Measurements from ENCODE around the gene DCHS1.

The DCHS1 gene

GRCh38 chr11:6611092-6611962, 44.3 kb downstream of the DCHS1 start:
- DNase-seq (ENCODE audit: low spot score), result peak; percentile 21

GRCh38 chr11:6610591-6610990, 45.0 kb downstream of the DCHS1 start:
- no peak for DNase-seq (ENCODE audit: low spot score)

GRCh38 chr11:6609502-6610015, 46.0 kb downstream of the DCHS1 start:
- DNase-seq (ENCODE audit: low spot score), result no peak

- DNase-seq (ENCODE audit: low spot score), result no peak
These were observed 46.7 kb downstream of the DCHS1 start for GRCh38 chr11:6608726-6609501.

GRCh38 chr11:6608011-6608410, 47.6 kb downstream of the DCHS1 start:
- DNase-seq (ENCODE audit: low spot score), result no peak

GRCh38 chr11:6607190-6607795, 48.3 kb downstream of the DCHS1 start:
- DNase-seq (ENCODE audit: low spot score), result no peak

- DNase-seq (ENCODE audit: low spot score), result peak; percentile 35
These were observed 49.0 kb downstream of the DCHS1 start for GRCh38 chr11:6606471-6607189.

GRCh38 chr11:6604790-6605189, 50.8 kb downstream of the DCHS1 start:
- DNase-seq (ENCODE audit: low spot score), result no peak

GRCh38 chr11:6604081-6604626, 51.5 kb downstream of the DCHS1 start:
- peak; percentile 60 for DNase-seq (ENCODE audit: low spot score)

GRCh38 chr11:6603287-6604080, 52.1 kb downstream of the DCHS1 start, which contains the start of the genes ILK and RRP8:
Gene ILK (plus strand): TSS chr11:6603774. CDS start chr11:6604272, 498 bp downstream.
Gene RRP8 (minus strand): TSS chr11:6603616. CDS start chr11:6603502, 114 bp downstream.
- DNase-seq (ENCODE audit: low spot score), result peak; percentile 91

GRCh38 chr11:6602096-6602940, 53.3 kb downstream of the DCHS1 start:
- DNase-seq (ENCODE audit: low spot score), result no peak

- DNase-seq (ENCODE audit: low spot score), result no peak
These were observed 54.6 kb downstream of the DCHS1 start for GRCh38 chr11:6601041-6601461.

GRCh38 chr11:6599881-6600390, 55.7 kb downstream of the DCHS1 start:
- DNase-seq (ENCODE audit: low spot score), result no peak

- DNase-seq (ENCODE audit: low spot score), result no peak
These were observed 56.2 kb downstream of the DCHS1 start for GRCh38 chr11:6599449-6599848.

GRCh38 chr11:6598555-6598954, 57.1 kb downstream of the DCHS1 start:
- DNase-seq (ENCODE audit: low spot score), result no peak

- no peak for DNase-seq (ENCODE audit: low spot score)
These were observed 59.3 kb downstream of the DCHS1 start for GRCh38 chr11:6596239-6596877.

GRCh38 chr11:6594142-6594768, 61.4 kb downstream of the DCHS1 start:
- DNase-seq (ENCODE audit: low spot score), result no peak

- no peak for DNase-seq (ENCODE audit: low spot score)
These were observed 67.6 kb downstream of the DCHS1 start for GRCh38 chr11:6588018-6588417.

All from germinal center (tissue), 1 donor.